Measurements from ENCODE around the gene SRGN.

SRGN gene

DNA sequence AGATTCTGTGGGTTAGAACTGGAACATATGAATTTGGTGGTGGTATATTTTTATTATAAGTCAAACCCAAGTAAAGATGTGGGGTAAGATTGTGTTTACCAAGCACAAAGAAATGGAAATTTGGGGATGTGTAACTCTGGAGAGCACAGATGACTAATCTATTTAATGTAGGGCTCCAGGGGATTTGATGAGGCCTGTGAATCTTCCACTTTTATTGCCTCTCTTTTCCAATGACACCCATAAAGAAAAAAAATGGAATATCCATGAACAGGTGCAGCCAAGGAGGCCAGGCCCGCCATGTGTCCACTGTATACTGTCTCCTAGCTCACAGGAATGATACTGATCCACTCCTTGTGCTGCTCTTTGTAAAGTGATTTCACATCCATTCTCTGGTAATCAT, 2.8 kb downstream of the SRGN start:
- no peak for TF ChIP-seq POLR2A (IDR thresholded peaks at IDR 0.05; ENCODE audit: low read length)
- no peak for DNase-seq

DNA sequence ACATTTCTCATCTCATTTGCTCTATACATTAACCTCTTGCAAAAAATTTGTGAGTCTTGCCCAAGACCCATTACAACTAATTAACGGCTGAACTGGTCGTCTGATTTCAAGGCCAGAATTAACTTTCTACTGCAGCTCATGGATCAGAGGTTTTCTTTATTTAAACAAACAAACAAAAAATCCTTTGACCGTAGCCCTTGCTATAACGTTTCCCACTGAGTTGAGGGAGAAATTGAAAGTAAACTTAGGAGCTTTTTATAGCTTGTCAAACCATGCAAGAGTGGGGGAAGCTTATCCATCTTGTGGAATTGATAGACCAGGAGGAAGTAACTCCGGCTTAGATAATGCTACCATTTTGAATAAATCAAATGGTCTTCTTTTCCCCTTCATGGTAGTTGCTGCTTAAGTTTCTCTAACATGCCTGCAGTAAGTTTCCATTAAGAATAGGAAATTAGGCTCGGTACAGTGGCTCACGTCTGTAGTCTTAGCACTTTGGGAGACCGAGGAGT, 3.3 kb downstream of the SRGN start:
- DNase-seq: peak; percentile 25 to 34
- TF ChIP-seq POLR2A (IDR thresholded peaks at IDR 0.05; ENCODE audit: low read length) (no peak), GATA1 (IDR thresholded peaks at IDR 0.05; ENCODE audit: low read depth, low read length) (no peak)

DNA sequence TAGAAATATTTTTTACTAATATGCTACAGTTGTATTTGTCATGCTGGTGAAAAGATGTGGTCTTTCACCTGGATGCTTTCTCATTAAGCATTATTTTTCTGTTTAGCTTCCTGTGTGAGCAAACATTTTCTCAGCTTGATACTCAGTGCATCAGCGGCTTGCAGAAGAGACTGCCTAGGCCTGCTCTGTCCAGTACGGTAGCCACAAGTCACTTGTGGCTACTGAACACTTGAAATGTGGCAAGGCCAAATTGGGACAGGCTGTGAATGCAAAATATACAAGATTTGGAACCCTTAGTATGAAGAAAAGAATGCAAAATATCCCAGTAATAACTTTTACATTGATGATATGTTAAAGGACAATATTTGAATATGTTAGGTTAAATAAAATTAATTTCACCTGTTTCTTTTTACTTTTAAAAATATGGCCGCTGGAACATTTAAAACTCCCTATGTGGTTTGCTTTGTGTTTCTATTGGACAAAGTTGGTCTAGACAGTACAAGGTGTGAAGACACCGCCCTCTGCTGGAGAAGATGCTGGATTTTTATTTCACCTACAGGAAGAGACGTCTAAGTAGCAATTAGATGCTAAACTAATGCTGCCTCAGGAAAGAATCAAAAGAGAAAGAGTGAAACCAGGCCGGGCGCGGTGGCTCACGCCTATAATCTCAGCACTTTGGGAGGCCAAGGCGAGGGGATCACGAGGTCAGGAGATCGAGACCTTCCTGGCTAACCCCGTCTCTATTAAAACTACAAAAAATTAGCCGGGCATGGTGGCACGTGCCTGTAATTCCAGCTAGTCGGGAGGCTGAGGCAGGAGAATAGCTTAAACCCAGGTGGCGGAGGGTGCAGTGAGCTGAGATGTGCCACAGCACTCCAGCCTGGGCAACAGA, 5.3 kb downstream of the SRGN start:
- peak; percentile 88 to 92 for DNase-seq
- TF ChIP-seq POLR2A (IDR thresholded peaks at IDR 0.05; ENCODE audit: low read length): no peak
- TF ChIP-seq GATA1 (IDR thresholded peaks at IDR 0.05; ENCODE audit: low read depth, low read length): no peak

DNA sequence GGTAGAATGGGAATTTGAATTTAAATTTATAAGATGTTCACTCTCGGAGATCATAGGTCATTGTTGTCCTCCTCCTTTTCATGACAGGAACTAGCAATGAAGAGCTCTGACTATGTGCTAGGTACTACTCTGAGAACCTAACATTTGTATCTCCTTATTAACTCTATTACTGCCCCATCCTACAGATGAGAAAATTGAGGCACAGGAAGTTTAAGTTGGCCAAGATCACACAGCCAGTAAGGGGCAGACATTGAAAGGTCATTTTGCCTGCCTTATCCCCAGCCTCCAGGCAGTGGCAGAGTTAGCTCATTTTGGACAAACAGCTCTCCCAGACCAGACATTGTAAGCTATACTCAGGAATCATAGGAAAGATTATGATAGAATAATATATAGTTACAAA, 6.0 kb downstream of the SRGN start:
- no peak for TF ChIP-seq GATA1 (IDR thresholded peaks at IDR 0.05; ENCODE audit: low read depth, low read length)
- no peak for TF ChIP-seq POLR2A (IDR thresholded peaks at IDR 0.05; ENCODE audit: low read length)
- peak; percentile 34 to 38 for DNase-seq

DNA sequence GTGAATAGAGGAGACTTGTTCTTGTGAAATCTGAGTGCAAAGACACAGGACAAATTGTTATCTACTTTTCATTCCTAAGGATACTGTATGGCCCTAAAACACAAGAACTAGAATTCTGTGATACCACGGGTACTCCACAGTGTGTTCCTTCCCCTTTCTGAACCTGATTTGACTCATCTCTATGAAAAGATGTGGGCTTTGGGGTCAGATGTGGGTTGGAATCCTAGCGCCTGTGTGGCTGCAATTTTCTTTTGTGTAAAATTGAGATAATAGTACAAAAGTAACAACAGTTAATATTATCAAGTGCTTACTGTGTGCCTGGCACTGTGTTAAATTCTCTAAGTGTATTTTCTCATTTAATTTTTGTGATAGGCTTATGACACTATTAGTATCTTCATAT, 8.1 kb downstream of the SRGN start:
- TF ChIP-seq GATA1 (IDR thresholded peaks at IDR 0.05; ENCODE audit: low read depth, low read length): no peak
- no peak for TF ChIP-seq POLR2A (IDR thresholded peaks at IDR 0.05; ENCODE audit: low read length)
- DNase-seq: no peak

DNA sequence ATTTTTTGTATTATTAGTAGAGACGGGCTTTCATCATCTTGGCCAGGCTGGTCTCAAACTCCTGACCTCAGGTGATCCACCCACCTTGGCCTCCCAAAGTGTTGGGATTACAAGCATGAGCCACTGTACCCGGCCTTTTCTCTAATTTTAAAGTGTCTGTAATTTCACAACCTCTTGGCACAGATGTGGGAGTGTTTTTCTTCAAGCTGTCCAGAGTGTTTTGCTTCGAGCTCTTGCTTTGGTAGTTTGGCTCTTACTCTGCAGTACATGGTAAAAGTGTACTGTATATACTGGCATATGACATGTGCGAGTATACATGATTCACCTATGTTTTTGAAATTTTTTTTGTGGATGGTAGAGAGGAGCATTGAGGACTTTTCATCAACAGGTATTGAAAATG, 9.8 kb downstream of the SRGN start:
- TF ChIP-seq GATA1 (IDR thresholded peaks at IDR 0.05; ENCODE audit: low read depth, low read length): no peak
- no peak for TF ChIP-seq POLR2A (IDR thresholded peaks at IDR 0.05; ENCODE audit: low read length)

DNA sequence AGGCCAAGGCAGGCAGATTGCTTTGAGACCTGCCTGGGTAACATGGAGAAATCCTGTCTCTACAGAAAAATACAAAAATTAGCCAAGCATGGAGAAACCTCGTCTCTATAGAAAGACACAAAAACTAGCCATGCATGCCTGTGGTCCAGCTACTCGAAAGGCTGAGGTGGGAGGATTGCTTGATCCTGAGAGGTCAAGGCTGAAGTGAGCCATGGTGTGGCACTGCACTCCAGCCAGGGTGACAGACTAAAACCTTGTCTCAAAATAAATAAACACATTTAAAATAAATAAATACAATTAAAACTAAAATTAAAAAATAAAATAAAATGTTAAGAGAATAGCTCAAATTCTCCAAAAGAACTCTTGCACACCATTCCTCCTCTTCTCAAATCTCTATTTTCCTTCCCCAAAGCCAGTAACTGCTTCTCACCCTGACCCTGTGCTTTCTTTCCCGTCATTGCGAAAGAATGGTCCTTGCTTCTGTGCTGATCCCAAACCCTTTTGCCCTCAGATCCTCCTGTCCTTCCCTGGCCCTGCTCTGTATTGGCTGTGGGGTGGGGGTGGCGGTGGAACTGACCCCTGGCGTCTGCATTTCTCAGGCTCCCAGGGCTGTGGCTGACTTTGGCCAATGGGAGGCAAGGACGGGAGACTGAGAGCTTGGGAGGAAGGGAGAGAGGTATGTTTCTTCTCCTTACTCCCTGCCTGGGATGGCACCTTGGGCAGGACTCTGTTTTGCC, 12.4 kb downstream of the SRGN start:
- TF ChIP-seq POLR2A (IDR thresholded peaks at IDR 0.05; ENCODE audit: low read length): no peak
- no peak for TF ChIP-seq GATA1 (IDR thresholded peaks at IDR 0.05; ENCODE audit: low read depth, low read length)

More for the DNA sequence above, 9.8 kb downstream of the SRGN start:
- no peak for DNase-seq

DNA sequence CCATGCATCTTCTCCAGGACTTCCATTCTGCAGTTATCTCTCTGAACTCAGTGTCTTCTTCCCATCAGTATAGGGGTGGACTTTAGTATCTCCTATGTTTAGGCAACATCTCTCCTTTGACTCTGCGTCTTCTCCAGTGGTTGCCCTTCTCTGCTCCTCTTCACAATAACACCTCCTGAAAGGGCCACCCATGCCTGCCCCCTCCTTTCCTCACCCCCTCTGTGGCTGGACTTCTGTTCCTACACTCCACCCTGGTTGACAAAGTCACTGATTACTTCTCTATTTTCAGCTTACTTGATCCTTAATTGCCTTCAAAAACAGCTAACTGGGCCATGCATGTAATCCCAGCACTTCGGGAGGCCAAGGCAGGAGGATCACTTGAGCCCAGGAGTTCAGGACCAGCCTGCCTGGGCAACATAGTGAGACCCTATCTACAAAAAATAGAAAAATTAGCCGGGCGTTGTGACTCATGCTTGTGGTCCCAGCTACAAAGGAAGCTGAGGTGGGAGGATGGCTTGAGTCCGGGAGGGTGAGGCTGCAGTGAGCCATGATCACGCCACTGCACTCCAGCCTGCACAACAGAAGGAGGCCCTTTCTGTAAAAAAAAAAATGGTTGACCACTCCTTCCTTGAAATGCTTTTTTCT, 13.7 kb downstream of the SRGN start:
- no peak for TF ChIP-seq POLR2A (IDR thresholded peaks at IDR 0.05; ENCODE audit: low read length)
- TF ChIP-seq GATA1 (IDR thresholded peaks at IDR 0.05; ENCODE audit: low read depth, low read length): no peak
- no peak for DNase-seq

More for the DNA sequence above, 12.4 kb downstream of the SRGN start:
- no peak for DNase-seq

DNA sequence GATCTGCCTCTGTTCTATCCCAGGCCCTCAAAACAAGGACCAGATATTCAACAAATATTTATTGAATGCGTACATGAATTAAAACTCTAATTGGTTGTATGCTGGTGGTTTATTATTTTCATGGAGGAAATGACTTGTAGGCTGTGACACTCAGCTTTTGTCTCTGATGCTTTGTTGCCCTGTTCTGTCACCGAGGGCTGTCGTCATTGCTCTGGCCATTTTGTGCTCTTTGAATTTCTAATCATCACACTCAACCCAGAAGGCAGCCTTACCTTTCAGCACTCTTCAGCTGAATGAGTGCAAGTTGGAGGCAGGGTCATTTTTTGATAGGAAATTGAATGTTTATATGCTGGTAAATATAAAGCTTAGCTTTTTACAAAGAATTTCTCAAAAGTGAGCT, 14.5 kb downstream of the SRGN start:
- TF ChIP-seq POLR2A (IDR thresholded peaks at IDR 0.05; ENCODE audit: low read length) (no peak), GATA1 (IDR thresholded peaks at IDR 0.05; ENCODE audit: low read depth, low read length) (no peak)
- no peak for DNase-seq

DNA sequence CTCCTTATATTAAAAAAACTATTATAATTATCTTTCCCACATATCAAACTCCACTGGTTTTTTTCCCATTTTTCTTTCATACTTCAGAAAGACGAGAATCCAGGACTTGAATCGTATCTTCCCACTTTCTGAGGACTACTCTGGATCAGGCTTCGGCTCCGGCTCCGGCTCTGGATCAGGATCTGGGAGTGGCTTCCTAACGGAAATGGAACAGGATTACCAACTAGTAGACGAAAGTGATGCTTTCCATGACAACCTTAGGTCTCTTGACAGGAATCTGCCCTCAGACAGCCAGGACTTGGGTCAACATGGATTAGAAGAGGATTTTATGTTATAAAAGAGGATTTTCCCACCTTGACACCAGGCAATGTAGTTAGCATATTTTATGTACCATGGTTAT, 15.9 kb downstream of the SRGN start:
- TF ChIP-seq GATA1 (IDR thresholded peaks at IDR 0.05; ENCODE audit: low read depth, low read length) (no peak), POLR2A (IDR thresholded peaks at IDR 0.05; ENCODE audit: low read length) (no peak)
- DNase-seq: no peak

DNA sequence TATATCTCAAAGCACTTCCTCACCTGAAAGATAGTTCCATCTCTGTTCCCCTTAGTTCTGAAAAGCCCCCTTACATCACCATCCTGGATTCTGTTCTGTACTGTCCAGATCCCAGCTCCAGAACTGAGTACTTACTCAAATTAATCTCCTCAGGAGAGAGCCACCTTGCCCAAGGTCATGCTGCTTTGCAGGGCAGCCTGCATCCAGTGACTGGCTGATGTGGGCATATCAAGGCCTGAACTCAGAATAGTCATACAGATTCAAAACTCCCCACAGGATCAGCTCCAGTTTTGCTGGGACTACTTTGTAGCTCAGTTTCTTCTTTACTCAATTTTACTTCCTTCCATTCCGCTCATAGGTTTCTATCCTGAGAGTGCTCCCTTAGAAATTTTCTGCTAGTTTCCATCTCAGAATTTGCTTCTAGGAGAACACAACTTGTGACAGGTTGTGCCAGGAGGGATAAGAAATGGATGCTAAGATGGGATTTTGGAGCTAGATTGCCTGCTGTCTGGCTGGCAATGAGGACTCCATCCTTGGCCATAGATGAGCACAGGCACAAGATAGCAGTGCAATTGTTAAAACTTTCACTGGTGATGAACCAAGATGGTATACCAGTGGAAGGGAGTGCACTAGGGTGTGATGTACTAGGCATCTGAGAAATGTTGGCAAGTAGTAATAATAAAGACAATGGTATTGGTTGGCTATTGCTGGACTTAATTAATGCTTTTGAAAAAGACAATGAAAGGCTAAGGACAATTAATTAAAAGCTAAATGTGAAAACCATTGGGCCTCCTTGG, 17.3 kb downstream of the SRGN start:
- no peak for DNase-seq
- peak; percentile 27 for TF ChIP-seq POLR2A (IDR thresholded peaks at IDR 0.05; ENCODE audit: low read length)
- TF ChIP-seq GATA1 (IDR thresholded peaks at IDR 0.05; ENCODE audit: low read depth, low read length): no peak

DNA sequence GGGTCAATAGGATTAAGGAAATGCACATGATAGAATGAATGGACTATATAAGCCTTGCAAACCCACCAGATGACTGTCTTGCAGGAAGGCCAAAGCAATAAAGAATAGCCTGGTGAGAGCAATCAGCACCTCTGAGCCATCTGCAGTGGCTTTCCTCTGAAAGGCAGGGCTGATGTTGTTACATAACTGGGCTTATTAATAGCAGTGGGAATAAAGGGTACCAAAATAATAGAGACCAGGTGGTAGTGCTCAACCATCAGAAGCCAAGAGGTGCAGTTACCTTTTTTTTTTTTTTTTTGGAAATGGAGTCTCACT, 19.2 kb downstream of the SRGN start:
- no peak for DNase-seq

DNA sequence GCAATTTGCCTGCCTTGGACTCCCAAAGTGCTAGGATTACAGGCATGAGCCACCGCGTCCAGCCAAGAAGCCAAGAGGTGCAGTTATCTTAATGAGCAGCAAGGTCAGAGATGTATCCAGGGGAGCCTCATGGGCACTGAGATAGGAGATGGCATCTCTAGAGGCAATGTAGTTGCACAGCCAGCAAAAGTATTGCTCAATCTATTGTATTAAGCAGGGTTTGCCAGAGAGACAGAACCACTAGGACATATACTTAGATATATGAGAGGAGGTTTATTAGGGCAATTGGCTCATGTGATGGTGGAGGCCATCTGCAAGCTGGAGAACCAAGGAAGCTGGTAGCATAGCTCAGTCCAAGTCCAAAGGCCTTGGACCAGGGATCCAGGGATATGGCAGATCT, 19.8 kb downstream of the SRGN start:
- TF ChIP-seq GATA1 (IDR thresholded peaks at IDR 0.05; ENCODE audit: low read depth, low read length) (no peak), POLR2A (IDR thresholded peaks at IDR 0.05; ENCODE audit: low read length) (no peak)

More for the DNA sequence above, 19.2 kb downstream of the SRGN start:
- TF ChIP-seq GATA1 (IDR thresholded peaks at IDR 0.05; ENCODE audit: low read depth, low read length): no peak
- TF ChIP-seq POLR2A (IDR thresholded peaks at IDR 0.05; ENCODE audit: low read length): no peak

More for the DNA sequence above, 19.8 kb downstream of the SRGN start:
- peak; percentile 27 to 72 for DNase-seq

Measured in erythroblast (primary cell).